Measurements from ENCODE around the gene SLC22A12. TPM values are rescaled to one million over a fixed set of nuclear protein-coding genes. Genes with fewer than 3 reads are reported as not detected.

SLC22A12 gene
- total and polyA plus RNA-seq, 2 experiments from 2014 or later = not detected

- no peaks in the 10 kb centered on the region for H3K27me3 ChIP-seq (ENCODE audit: insufficient read depth)
- Mint-ChIP-seq H3K27ac (no peak overlapping the region), H3K4me3 (no peak overlapping the region), H3K9me3 (no peaks in the 10 kb centered on the region), H3K4me1 (no peaks in the 10 kb centered on the region; the same call in 2 of the 3 replicates), H3K36me3 (ENCODE audit: low read depth) (no peaks in the 10 kb centered on the region), H3K27me3 (ENCODE audit: insufficient read depth, low read depth, poor library complexity) (peaks cover 26% of the 10 kb centered on the region)
- H3K27ac ChIP-seq (ENCODE audit: low read depth) = no peak overlapping the region
- no peaks in the 10 kb centered on the region for H4K20me1 ChIP-seq (replicated peaks; ENCODE audit: insufficient read depth)
- DNase-seq (ENCODE audit: low spot score) (no peak), ATAC-seq (no peak)
- no peaks in the 10 kb centered on the region for H3K79me2 ChIP-seq (replicated peaks; ENCODE audit: insufficient read depth)
- H2AFZ ChIP-seq = no peak overlapping the region
- H3K4me3 ChIP-seq = no peak overlapping the region
- no peaks in the 10 kb centered on the region for H3F3A ChIP-seq (replicated peaks; ENCODE audit: low read depth)
- H3K9me2 ChIP-seq (ENCODE audit: insufficient read depth) = peaks cover 9% of the 10 kb centered on the region; the same call in 1 of the 2 replicates
- H3K36me3 ChIP-seq (ENCODE audit: insufficient read depth) = no peaks in the 10 kb centered on the region
- TF ChIP-seq STAT1 (IDR thresholded peaks at IDR 0.05; ENCODE audit: unreplicated experiment) (no peak), JUNB (IDR thresholded peaks at IDR 0.05; ENCODE audit: unreplicated experiment) (no peak), EZH2 (IDR thresholded peaks at IDR 0.05; ENCODE audit: low read depth, unreplicated experiment) (no peak), POLR2AphosphoS5 (IDR thresholded peaks at IDR 0.05; ENCODE audit: low read depth) (no peak), ZNF331 (CRISPR knock-in tag; IDR thresholded peaks at IDR 0.05; ENCODE audit: low read depth) (no peak), REST (IDR thresholded peaks at IDR 0.05; ENCODE audit: unreplicated experiment) (no peak), EZH2phosphoT487 (IDR thresholded peaks at IDR 0.05; ENCODE audit: unreplicated experiment) (no peak), CREB1 (CRISPR knock-in tag; IDR thresholded peaks at IDR 0.05; ENCODE audit: low read depth) (no peak), ETS1 (IDR thresholded peaks at IDR 0.05) (no peak), CTCF (conservative IDR thresholded peaks at IDR 0.05; ENCODE audit: low read depth in 2 of 2) (no peak), ZNF462 (CRISPR knock-in tag; IDR thresholded peaks at IDR 0.05) (no peak), NANOG (IDR thresholded peaks at IDR 0.05; ENCODE audit: borderline replicate concordance) (no peak)
- no peak overlapping the region for H3K4me2 ChIP-seq
- H3K4me1 ChIP-seq (ENCODE audit: insufficient read depth) = no peaks in the 10 kb centered on the region
Measured at GRCh38 chr11:64581057-64581523, 9.9 kb upstream of the SLC22A12 start.
